DND-41 (cell line): ENCODE results near the gene XK.

ENCODE experiments used
- CTCF ChIP-seq: IDR thresholded peaks from 2 replicates; pipeline ENCODE4 v1.5.1; 2012; ENCODE audit warnings: borderline replicate concordance, low read length, moderate library complexity, mild to moderate bottlenecking; ENCODE audit not compliant: poor library complexity, severe bottlenecking; ENCODE audit errors: extremely low read depth
- EZH2 ChIP-seq: IDR thresholded peaks from 3 replicates; pipeline ENCODE4 v1.6.1; 2012; ENCODE audit warnings: borderline replicate concordance, low read depth, mild to moderate bottlenecking, moderate library complexity, low read length, inconsistent platforms; ENCODE audit not compliant: severe bottlenecking

GRCh38 chrX:37692918-37693317 lies 7.3 kb downstream of the XK start:
- TF ChIP-seq CTCF, result no peak
- no peak for TF ChIP-seq EZH2
